Activated CD4-positive, alpha-beta T cell treated with anti-CD3 and anti-CD28 coated beads, Interleukin-2, amount 50 U/mL, for 1 hour (primary cell): Measurements from ENCODE around the gene CACNB1.

ENCODE experiments used
- DNase-seq: peaks from one replicate; pipeline ENCODE4 v3.0.0-alpha.2; 2020

CACNB1 gene

GRCh38 chr17:39200070-39200879 lies 2.8 kb upstream of the CACNB1 start, which contains the start of gene RPL19:
Gene RPL19 (plus strand): TSS chr17:39200283. CDS start chr17:39200345, 62 bp downstream.
- peak; percentile 78 for DNase-seq

GRCh38 chr17:39199820-39200069 lies 2.3 kb upstream of the CACNB1 start:
- DNase-seq = peak; percentile 79

GRCh38 chr17:39198186-39198566 lies 707 bp upstream of the CACNB1 start:
- no peak for DNase-seq

- no peak for DNase-seq
Measured at GRCh38 chr17:39196808-39197291, 619 bp downstream of the CACNB1 start.

- DNase-seq = no peak
Measured at GRCh38 chr17:39196241-39196807, 1.1 kb downstream of the CACNB1 start.

GRCh38 chr17:39195568-39196160 lies 1.8 kb downstream of the CACNB1 start:
- DNase-seq = no peak

GRCh38 chr17:39194985-39195524 lies 2.4 kb downstream of the CACNB1 start:
- DNase-seq = no peak

GRCh38 chr17:39194089-39194984 lies 3.1 kb downstream of the CACNB1 start:
- DNase-seq = no peak

GRCh38 chr17:39193346-39193745 lies 4.1 kb downstream of the CACNB1 start:
- no peak for DNase-seq

- no peak for DNase-seq
Measured at GRCh38 chr17:39192901-39193300, 4.6 kb downstream of the CACNB1 start.

- no peak for DNase-seq
Measured at GRCh38 chr17:39191750-39192510, 5.5 kb downstream of the CACNB1 start.

- no peak for DNase-seq
Measured at GRCh38 chr17:39187152-39187830, 10.2 kb downstream of the CACNB1 start.

GRCh38 chr17:39186481-39187002 lies 10.9 kb downstream of the CACNB1 start:
- no peak for DNase-seq

GRCh38 chr17:39183720-39184119 lies 13.7 kb downstream of the CACNB1 start:
- DNase-seq = no peak

- no peak for DNase-seq
Measured at GRCh38 chr17:39183045-39183444, 14.4 kb downstream of the CACNB1 start.

- DNase-seq = no peak
Measured at GRCh38 chr17:39181303-39181702, 16.2 kb downstream of the CACNB1 start.

GRCh38 chr17:39178536-39178935 lies 18.9 kb downstream of the CACNB1 start:
- no peak for DNase-seq

- no peak for DNase-seq
Measured at GRCh38 chr17:39177256-39177655, 20.2 kb downstream of the CACNB1 start.

GRCh38 chr17:39175695-39176093 lies 21.8 kb downstream of the CACNB1 start:
- no peak for DNase-seq

GRCh38 chr17:39174920-39175694 lies 22.4 kb downstream of the CACNB1 start:
- peak; percentile 80 for DNase-seq
